Naive thymus-derived CD8-positive, alpha-beta T cell (primary cell): Measurements from ENCODE around the gene CPZ. TPM values are rescaled to one million over a fixed set of nuclear protein-coding genes. Genes with fewer than 3 reads are reported as not detected.
"Not testable (repeated sequence)": the region's sequence is repeated elsewhere in the genome, so short reads cannot be mapped to it uniquely, and the experiment has no call there.

Experiments
- ATAC-seq, 2 donors: fragments of 150-1000 bp; cut with Tn5 transposase in 1 of 2; sonication (Bioruptor Pico), chemical (Tn5 transposase) in 1 of 2; 1 replicate in 1 of 2; 2 replicates in 1 of 2; pipeline ENCODE4 v1.10.0; 2021; ENCODE audit warnings: mild to moderate bottlenecking in 2 of 2, moderate library complexity in 2 of 2
- POLR2A ChIA-PET: fragments of 350-600 bp; sonication (Branson Sonifier 250); formaldehyde crosslinking; loops from one replicate; lab custom pipeline; 2021; ENCODE audit warnings: antibody characterized with exemption; lab: Charles Lee
- DNase-seq, 10 donors: peaks; one replicate each; pipeline versions ENCODE4 v3.0.0 to v3.0.0-alpha.2; 2020 to 2022
- H3K27ac Mint-ChIP-seq, 10 donors: one replicate each; pipeline ENCODE4 v1.8.0; 2020 to 2022; ENCODE audit warnings: mild to moderate bottlenecking in 10 of 10, mixed read lengths in 10 of 10, moderate library complexity in 4 of 10, inconsistent platforms in 1 of 10
- H3K27me3 Mint-ChIP-seq, 5 donors: one replicate each; pipeline ENCODE4 v1.8.0; 2021 to 2022; ENCODE audit warnings: mixed read lengths in 5 of 5
- H3K36me3 Mint-ChIP-seq, 3 donors: one replicate each; pipeline ENCODE4 v1.8.0; 2020 to 2022; ENCODE audit warnings: mixed read lengths in 3 of 3, mild to moderate bottlenecking in 2 of 3, inconsistent platforms in 1 of 3
- H3K4me1 Mint-ChIP-seq, 4 donors: one replicate each; pipeline ENCODE4 v1.8.0; 2021 to 2022; ENCODE audit warnings: mixed read lengths in 4 of 4
- H3K4me3 Mint-ChIP-seq, 10 donors: one replicate each; pipeline ENCODE4 v1.8.0; 2020 to 2022; ENCODE audit warnings: mild to moderate bottlenecking in 10 of 10, mixed read lengths in 10 of 10, moderate library complexity in 6 of 10, inconsistent platforms in 1 of 10
- H3K9me3 Mint-ChIP-seq, 9 donors: one replicate each; pipeline ENCODE4 v1.8.0; 2020 to 2022; ENCODE audit warnings: mixed read lengths in 9 of 9, mild to moderate bottlenecking in 3 of 9, inconsistent platforms in 1 of 9, moderate library complexity in 1 of 9
- polyA plus RNA-seq, 3 donors: library from polyadenylated mRNA; unstranded; fragments of 300-500 nt; fragmentation: Illumina TruSeq; gene quantifications; one replicate each; pipeline ENCODE4 v1.2.3, GENCODE V29; 2021
- total RNA-seq, 8 experiments: library from RNA in 2 of 8; stranded (reverse) in 2 of 8; gene quantifications; one replicate each; pipeline ENCODE4 v1.2.3 and lab custom pipeline; 2021 to 2026

Gene CPZ
- total and polyA plus RNA-seq, 5 experiments from 2014 or later, result not detected

DNA sequence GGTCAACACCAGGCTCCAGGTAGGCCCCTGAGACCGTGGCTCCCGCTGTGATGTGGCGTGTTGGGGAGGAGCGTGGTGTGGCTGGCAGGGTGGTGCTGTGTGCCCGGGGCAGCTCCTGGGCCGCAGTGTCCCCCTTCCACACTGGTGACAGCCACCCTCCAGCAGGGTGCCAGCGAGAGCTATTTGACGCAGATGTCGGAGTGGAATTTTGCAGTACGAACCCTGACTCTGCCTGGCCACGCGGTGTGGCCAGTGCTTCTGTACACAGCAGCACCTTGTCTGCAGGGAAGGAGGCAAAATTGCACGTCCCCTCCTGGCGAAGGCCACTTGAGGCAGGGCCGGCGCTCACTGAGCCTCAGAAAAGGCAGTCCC, 53.2 kb downstream of the CPZ start:
- DNase-seq (peak in 1 of 10 donors; percentile 57), ATAC-seq (no peak)
- Mint-ChIP-seq H3K36me3 (no peaks in the 10 kb centered on the region), H3K4me3 (no peak overlapping the region), H3K27me3 (peaks cover 0 to 8% (median 1%) of the 10 kb centered on the region in 5 donors), H3K4me1 (no peaks in the 10 kb centered on the region), H3K27ac (no peak overlapping the region), H3K9me3 (no peaks in the 10 kb centered on the region)
- POLR2A ChIA-PET, result no interaction called here

GRCh38 chr4:8646296-8647093, 53.9 kb downstream of the CPZ start:
- Mint-ChIP-seq H3K27ac (no peak overlapping the region), H3K4me3 (no peak overlapping the region), H3K9me3 (no peaks in the 10 kb centered on the region), H3K36me3 (no peaks in the 10 kb centered on the region), H3K27me3 (peaks cover 0 to 7% (median 1%) of the 10 kb centered on the region in 5 donors), H3K4me1 (no peaks in the 10 kb centered on the region)
- no peak for ATAC-seq
- DNase-seq, result peak in 1 of 10 donors; percentile 26
- POLR2A ChIA-PET, result no interaction called here

DNA sequence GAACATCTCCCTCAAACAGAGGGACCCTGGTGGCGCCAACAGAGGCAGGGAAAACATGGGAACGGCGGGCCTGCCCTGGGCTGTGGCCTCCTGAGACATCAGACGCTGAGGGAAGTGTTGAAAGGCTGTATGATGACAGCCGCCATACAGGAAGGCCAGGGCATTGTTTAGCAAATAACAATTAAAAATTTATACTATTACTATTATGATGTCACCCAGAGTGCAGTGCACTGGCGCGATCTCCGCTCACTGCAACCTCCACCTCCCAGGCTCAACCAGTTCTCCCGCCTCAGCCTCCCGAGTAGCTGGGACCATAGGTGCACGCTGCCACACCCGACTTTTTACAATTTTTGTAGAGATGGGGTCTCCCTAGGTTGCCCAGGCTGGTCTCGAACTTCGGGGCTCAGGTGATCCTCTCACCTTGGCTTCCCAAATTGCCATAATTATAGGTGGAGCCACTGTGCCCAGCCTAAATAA, 54.6 kb downstream of the CPZ start:
- POLR2A ChIA-PET, result no interaction called here
- Mint-ChIP-seq H3K4me1 (no peaks in the 10 kb centered on the region), H3K27ac (no peak overlapping the region), H3K9me3 (no peaks in the 10 kb centered on the region), H3K36me3 (no peaks in the 10 kb centered on the region), H3K27me3 (peaks cover 0 to 7% (median 1%) of the 10 kb centered on the region in 5 donors), H3K4me3 (no peak overlapping the region)
- DNase-seq (no peak), ATAC-seq (no peak)

- DNase-seq, result peak in 1 of 10 donors; percentile 53
- Mint-ChIP-seq H3K27ac (no peak overlapping the region), H3K4me1 (no peaks in the 10 kb centered on the region), H3K4me3 (no peak overlapping the region), H3K27me3 (peaks cover 0 to 7% (median 1%) of the 10 kb centered on the region in 5 donors), H3K9me3 (peaks cover 0 to 1% (median 0%) of the 10 kb centered on the region in 9 donors), H3K36me3 (no peaks in the 10 kb centered on the region)
- POLR2A ChIA-PET, result no interaction called here
- ATAC-seq, result no peak
Measured at GRCh38 chr4:8647626-8648025, 55.1 kb downstream of the CPZ start.

GRCh38 chr4:8648296-8648695, 55.7 kb downstream of the CPZ start:
- no peaks in the 10 kb centered on the region for H3K36me3 Mint-ChIP-seq
- H3K9me3 Mint-ChIP-seq, result peaks cover 0 to 2% (median 0%) of the 10 kb centered on the region in 9 donors
- no peak overlapping the region for H3K4me3 Mint-ChIP-seq
- DNase-seq (no peak), ATAC-seq (no peak)
- no peak overlapping the region for H3K27ac Mint-ChIP-seq
- H3K27me3 Mint-ChIP-seq, result peaks cover 0 to 7% (median 1%) of the 10 kb centered on the region in 5 donors
- no peaks in the 10 kb centered on the region for H3K4me1 Mint-ChIP-seq
- POLR2A ChIA-PET, result no interaction called here

DNA sequence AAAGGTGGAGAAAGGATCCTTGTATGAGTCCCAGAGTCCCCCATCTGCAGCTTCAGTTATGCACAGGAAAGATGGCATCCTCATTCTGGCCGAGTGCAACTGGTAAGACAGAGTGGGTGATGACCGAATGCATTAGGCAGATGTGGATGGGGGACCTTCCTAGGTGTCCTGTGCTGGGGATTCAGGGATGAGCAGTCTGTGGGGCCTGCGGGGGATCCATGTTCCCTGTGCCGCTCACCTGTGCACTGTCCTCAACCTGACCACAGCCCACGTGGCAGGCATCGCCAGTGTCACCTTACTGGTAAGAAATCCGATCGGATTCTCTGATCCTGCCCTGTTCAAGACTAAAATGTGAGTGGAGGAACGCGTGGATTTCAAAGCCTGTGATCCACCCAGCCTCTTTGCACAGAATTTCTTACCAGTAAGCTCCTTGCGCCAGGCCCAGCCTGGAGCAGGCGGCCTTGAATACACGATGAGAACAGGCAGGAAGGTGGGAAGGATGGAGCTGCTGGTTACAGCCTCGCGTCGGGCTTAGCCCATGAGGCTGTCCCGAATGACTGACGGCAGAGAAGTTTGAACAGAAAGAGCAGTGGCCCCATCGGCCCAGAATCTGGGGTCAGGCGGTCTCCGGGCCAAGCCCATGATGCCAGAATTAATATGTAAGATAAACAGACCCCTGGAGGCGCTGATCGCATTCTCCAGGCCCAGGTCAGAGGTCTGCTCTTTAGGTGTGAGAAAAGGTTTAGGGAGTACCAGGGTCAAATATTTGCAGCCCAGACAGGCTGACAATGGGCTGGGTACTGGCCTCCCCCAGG, 56.5 kb downstream of the CPZ start:
- Mint-ChIP-seq H3K27me3 (peaks cover 0 to 7% (median 1%) of the 10 kb centered on the region in 5 donors), H3K4me3 (no peak overlapping the region), H3K36me3 (no peaks in the 10 kb centered on the region), H3K4me1 (no peaks in the 10 kb centered on the region), H3K9me3 (peaks cover 0 to 2% (median 0%) of the 10 kb centered on the region in 9 donors), H3K27ac (no peak overlapping the region)
- DNase-seq (peak in 1 of 10 donors; percentile 23), ATAC-seq (no peak)
- POLR2A ChIA-PET, result no interaction called here

GRCh38 chr4:8649631-8650361, 57.2 kb downstream of the CPZ start:
- H3K9me3 Mint-ChIP-seq, result peaks cover 0 to 9% (median 3%) of the 10 kb centered on the region in 9 donors
- H3K4me3 Mint-ChIP-seq, result no peak overlapping the region
- ATAC-seq (no peak), DNase-seq (peak in 1 of 10 donors; percentile 30)
- H3K27me3 Mint-ChIP-seq, result peaks cover 0 to 7% (median 1%) of the 10 kb centered on the region in 5 donors
- no peaks in the 10 kb centered on the region for H3K36me3 Mint-ChIP-seq
- H3K27ac Mint-ChIP-seq, result no peak overlapping the region
- H3K4me1 Mint-ChIP-seq, result no peaks in the 10 kb centered on the region
- POLR2A ChIA-PET, result no interaction called here

DNA sequence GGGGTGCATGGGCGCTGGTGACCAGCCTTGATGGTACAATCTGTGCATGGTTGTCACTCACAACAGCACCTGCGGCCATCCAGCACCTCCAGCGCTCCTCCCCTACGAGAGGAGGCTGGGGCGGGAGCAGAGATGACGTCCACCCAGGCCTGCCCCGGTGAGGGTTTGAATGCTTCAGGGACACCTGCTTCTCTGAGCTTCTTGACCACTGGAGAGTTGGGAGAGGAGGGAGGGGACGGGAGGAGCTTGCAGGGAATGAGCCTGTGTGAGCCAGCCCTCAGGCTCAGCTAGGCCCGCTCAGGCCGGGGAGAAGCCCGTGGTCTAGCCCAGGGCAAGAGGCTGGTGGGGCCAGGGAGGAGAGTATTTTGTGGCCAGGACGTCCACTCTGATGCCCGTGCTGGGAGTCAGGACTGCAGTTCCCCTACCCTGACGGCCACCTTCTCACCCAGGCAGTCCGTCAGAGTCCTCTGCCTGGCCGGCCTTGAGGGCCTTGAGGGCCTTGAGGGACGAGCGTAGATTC, 59.2 kb downstream of the CPZ start:
- DNase-seq, result peak in 1 of 10 donors; percentile 31
- Mint-ChIP-seq H3K27ac (no peak overlapping the region), H3K9me3 (peaks cover 0 to 18% (median 5%) of the 10 kb centered on the region in 9 donors), H3K4me1 (no peaks in the 10 kb centered on the region), H3K36me3 (no peaks in the 10 kb centered on the region), H3K27me3 (peaks cover 0 to 7% (median 1%) of the 10 kb centered on the region in 5 donors), H3K4me3 (no peak overlapping the region)
- POLR2A ChIA-PET, result no interaction called here
- ATAC-seq, result no peak

DNA sequence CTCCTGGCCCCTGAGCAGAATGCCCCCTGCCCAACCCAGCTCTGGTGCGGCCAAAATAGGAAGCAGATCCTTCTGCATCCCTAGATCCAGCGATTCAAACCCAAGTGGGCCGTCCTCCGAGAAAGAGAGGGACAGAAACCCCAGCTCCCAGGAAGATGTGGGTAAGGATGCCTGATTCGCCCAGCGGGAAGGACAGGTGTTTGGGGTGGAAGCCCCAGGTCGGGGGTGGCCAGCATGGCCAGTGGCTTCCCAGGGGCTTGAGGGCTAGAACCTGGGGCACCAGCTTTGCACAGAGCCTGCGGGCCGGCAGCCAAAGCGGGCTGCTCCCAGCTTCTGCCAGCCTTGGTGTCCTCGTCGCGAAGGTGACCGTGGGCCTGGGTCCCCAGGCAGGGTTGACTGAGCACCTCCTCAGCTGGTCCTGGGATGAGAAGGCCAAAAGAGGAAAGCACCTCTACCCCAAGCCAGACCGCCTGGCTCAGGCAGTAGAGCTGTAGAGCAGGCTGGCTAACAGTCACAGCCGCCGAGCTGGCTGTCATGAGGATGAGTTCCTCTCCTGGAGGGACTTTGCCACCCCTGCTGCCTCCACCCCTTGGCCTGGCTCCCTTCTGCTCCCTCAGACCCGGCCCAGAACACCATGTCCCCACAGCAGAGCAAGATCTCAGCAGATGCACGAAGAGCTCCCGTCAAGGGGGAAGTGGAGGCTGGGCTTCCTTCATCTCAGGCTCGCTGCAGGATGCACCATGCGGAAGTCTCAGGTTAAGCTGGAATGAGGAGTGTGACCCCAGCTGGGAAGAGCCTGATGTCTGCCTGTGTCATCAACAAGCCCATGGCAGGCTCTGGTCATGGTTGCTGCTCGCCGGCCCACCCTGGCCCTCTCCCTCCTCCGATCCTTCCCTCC, 59.9 kb downstream of the CPZ start:
- peak in 1 of 10 donors; percentile 60 for DNase-seq
- no peaks in the 10 kb centered on the region for H3K4me1 Mint-ChIP-seq
- H3K27ac Mint-ChIP-seq, result no peak overlapping the region
- no peak for ATAC-seq
- H3K9me3 Mint-ChIP-seq, result peaks cover 0 to 18% (median 5%) of the 10 kb centered on the region in 9 donors
- no peaks in the 10 kb centered on the region for H3K36me3 Mint-ChIP-seq
- no peak overlapping the region for H3K4me3 Mint-ChIP-seq
- POLR2A ChIA-PET, result no interaction called here
- H3K27me3 Mint-ChIP-seq, result peaks cover 0 to 7% (median 1%) of the 10 kb centered on the region in 5 donors

GRCh38 chr4:8653326-8654000, 60.9 kb downstream of the CPZ start:
- H3K9me3 Mint-ChIP-seq, result peaks cover 0 to 18% (median 5%) of the 10 kb centered on the region in 9 donors
- POLR2A ChIA-PET, result no interaction called here
- no peak overlapping the region for H3K27ac Mint-ChIP-seq
- ATAC-seq (no peak), DNase-seq (no peak)
- no peak overlapping the region for H3K4me3 Mint-ChIP-seq
- H3K4me1 Mint-ChIP-seq, result no peaks in the 10 kb centered on the region
- H3K36me3 Mint-ChIP-seq, result no peaks in the 10 kb centered on the region
- peaks cover 0 to 17% (median 8%) of the 10 kb centered on the region in 5 donors for H3K27me3 Mint-ChIP-seq

DNA sequence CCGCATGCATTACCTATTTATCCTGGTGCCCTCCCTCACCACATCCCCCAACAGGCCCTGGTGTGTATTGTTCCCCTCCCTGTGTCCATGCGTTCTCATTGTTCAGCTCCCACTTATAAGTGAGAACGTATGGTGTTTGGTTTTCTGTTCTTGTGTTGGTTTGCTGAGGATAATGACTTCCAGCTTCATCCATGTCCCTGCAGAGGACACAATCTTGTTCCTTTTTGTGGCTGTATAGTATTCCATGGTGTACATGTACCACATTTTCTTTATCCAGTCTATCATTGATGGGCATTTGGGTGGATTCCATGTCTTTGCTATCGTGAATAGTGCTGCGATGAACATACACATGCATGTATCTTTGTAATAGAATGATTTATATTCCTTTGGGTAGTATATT, 61.6 kb downstream of the CPZ start:
- ATAC-seq, H3K4me3 Mint-ChIP-seq, DNase-seq, H3K27ac Mint-ChIP-seq, H3K4me1 Mint-ChIP-seq, H3K36me3 Mint-ChIP-seq, POLR2A ChIA-PET: not testable (repeated sequence)
- peaks cover 0 to 18% (median 5%) of the 10 kb centered on the region in 9 donors for H3K9me3 Mint-ChIP-seq
- H3K27me3 Mint-ChIP-seq, result peaks cover 0 to 18% (median 8%) of the 10 kb centered on the region in 5 donors
